GM18502 (cell line): Measurements from ENCODE around the gene TMEM238.

Source experiments
- ATAC-seq: cut with Tn5 transposase; IDR thresholded peaks from one replicate; pipeline ENCODE4 v1.9.1; 2021; ENCODE audit warnings: mild to moderate bottlenecking; ENCODE audit not compliant: unreplicated experiment, poor library complexity

The TMEM238 gene

GRCh38 chr19:55382013-55382412, 2.1 kb downstream of the TMEM238 start:
- ATAC-seq = no peak

GRCh38 chr19:55379174-55379573, 4.9 kb downstream of the TMEM238 start:
- ATAC-seq = no peak

GRCh38 chr19:55377356-55378131, 6.5 kb downstream of the TMEM238 start:
- ATAC-seq = no peak

- no peak for ATAC-seq
These were observed 7.7 kb downstream of the TMEM238 start, which contains the start of gene TMEM190 for GRCh38 chr19:55376241-55376933. TSS of gene TMEM190 (plus strand) at chr19:55376826. CDS start at chr19:55376854, 28 bp downstream.

GRCh38 chr19:55373993-55374757, 9.9 kb downstream of the TMEM238 start:
- ATAC-seq = no peak

GRCh38 chr19:55373306-55373992, 10.6 kb downstream of the TMEM238 start:
- ATAC-seq = no peak

GRCh38 chr19:55372316-55373081, 11.6 kb downstream of the TMEM238 start:
- ATAC-seq = no peak

GRCh38 chr19:55370305-55370988, 13.6 kb downstream of the TMEM238 start, which contains the start of gene IL11:
TSS of gene IL11 (minus strand) at chr19:55370463. CDS start at chr19:55370310, 153 bp downstream.
- ATAC-seq = no peak

GRCh38 chr19:55369653-55370304, 14.3 kb downstream of the TMEM238 start:
- no peak for ATAC-seq

GRCh38 chr19:55368701-55369563, 15.2 kb downstream of the TMEM238 start:
- no peak for ATAC-seq

GRCh38 chr19:55368106-55368505, 16.0 kb downstream of the TMEM238 start:
- ATAC-seq = no peak

- no peak for ATAC-seq
These were observed 17.3 kb downstream of the TMEM238 start for GRCh38 chr19:55366790-55367189.

- ATAC-seq = no peak
These were observed 18.1 kb downstream of the TMEM238 start for GRCh38 chr19:55365964-55366363.

- ATAC-seq = no peak
These were observed 18.8 kb downstream of the TMEM238 start for GRCh38 chr19:55365245-55365644.

- ATAC-seq = no peak
These were observed 20.9 kb downstream of the TMEM238 start, which contains the start of gene GARIN5B for GRCh38 chr19:55362990-55363716. TSS of gene GARIN5B (minus strand) at chr19:55363260. CDS start at chr19:55363066, 194 bp downstream.

GRCh38 chr19:55362174-55362989, 21.7 kb downstream of the TMEM238 start:
- no peak for ATAC-seq
